AG09309 (cell line): Measurements from ENCODE around the gene CPA2.

ENCODE experiments used
- DNase-seq: peaks from one replicate; pipeline ENCODE4 v3.0.0-alpha.2; 2010; ENCODE audit warnings: low read depth
- H3K4me3 ChIP-seq: 2 replicates; pipeline ENCODE4 v1.5.1; 2011; ENCODE audit warnings: mild to moderate bottlenecking, low read depth, low read length, moderate library complexity; ENCODE audit not compliant: control insufficient read depth
- TF ChIP-seq, protein P1 (sequence below): IDR thresholded peaks from 2 replicates; pipeline ENCODE4 v1.5.1; 2011; ENCODE audit warnings: mild to moderate bottlenecking, low read depth, low read length, inconsistent platforms; ENCODE audit not compliant: insufficient read depth, control insufficient read depth; ENCODE audit errors: missing control alignments

CPA2 gene

DNA sequence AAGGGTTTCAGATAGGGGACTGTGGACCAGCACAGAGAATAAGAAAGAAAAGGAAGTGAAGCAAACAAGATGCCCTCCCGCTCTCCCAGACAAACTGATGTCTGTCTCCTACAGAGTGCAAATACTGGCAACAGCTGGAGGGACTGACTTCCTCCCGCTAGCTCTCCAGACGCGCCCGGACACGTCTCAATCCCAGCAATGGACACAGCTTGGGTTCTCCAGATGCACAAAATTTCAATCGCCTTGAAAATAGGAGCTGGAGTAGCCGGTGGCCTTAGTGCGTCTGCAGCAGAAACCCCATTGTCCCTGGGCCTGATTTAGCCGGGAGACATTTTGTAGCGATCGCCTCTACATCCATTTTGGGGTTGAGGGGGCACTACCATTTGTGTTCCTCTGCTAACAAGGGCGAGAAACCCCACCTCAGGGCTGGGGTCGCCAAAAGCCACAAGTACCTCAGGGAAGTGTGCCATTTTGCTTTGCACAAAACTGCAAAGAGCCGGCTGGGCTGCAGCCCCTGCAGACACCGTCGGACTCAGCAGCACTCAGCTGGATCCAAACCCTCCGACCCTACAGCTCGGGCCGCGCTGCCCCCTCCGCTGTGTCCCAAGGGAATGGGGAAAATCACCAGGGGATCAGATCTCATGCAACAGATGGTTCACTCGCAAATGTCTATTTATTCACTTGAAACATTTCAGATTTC, 5.9 kb downstream of the CPA2 start:
- no peak overlapping the region for H3K4me3 ChIP-seq
- TF ChIP-seq, protein P1, sequence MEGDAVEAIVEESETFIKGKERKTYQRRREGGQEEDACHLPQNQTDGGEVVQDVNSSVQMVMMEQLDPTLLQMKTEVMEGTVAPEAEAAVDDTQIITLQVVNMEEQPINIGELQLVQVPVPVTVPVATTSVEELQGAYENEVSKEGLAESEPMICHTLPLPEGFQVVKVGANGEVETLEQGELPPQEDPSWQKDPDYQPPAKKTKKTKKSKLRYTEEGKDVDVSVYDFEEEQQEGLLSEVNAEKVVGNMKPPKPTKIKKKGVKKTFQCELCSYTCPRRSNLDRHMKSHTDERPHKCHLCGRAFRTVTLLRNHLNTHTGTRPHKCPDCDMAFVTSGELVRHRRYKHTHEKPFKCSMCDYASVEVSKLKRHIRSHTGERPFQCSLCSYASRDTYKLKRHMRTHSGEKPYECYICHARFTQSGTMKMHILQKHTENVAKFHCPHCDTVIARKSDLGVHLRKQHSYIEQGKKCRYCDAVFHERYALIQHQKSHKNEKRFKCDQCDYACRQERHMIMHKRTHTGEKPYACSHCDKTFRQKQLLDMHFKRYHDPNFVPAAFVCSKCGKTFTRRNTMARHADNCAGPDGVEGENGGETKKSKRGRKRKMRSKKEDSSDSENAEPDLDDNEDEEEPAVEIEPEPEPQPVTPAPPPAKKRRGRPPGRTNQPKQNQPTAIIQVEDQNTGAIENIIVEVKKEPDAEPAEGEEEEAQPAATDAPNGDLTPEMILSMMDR = no peak
- DNase-seq = no peak

DNA sequence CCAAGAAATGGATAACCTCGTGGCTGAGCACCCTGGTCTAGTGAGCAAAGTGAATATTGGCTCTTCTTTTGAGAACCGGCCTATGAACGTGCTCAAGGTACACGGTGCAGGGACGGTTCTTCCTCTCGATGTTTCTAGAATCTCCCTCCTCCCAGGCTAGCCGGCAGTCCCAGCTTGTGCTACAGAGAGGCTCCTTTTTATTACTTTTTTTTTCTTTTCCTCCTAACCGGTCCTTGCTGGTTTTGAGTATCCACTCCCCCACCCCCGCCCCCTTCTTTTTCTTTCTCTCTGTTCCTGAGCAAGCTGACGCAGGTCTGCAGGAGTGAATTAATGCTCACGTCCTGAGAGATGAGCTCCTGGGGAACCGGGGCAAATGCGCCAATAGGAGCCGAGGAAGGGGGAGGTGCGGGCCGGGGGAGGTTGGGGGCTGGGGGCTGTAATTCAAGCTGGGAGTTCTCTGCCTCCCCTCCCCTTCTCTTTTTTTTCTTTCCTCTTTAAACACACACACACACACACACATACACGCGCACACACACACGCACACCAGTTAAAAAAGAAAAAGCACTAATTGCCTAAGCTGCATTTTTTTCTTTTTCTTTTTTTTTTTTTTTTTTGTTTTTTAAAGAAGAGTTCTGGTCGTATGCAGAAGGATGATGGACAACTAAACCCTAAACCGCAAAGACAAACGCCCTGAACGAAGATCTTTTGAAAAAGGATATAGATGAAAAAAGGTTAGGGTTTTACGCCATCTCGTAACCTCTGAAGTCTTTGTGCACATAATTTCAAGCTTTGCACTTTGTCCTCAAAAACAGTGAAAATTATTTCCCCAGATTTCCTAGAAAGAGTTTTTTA, 6.6 kb downstream of the CPA2 start:
- no peak for DNase-seq
- peak overlapping the region; percentile 10; the same call in 1 of the 2 replicates for H3K4me3 ChIP-seq
- TF ChIP-seq, protein P1 = no peak

DNA sequence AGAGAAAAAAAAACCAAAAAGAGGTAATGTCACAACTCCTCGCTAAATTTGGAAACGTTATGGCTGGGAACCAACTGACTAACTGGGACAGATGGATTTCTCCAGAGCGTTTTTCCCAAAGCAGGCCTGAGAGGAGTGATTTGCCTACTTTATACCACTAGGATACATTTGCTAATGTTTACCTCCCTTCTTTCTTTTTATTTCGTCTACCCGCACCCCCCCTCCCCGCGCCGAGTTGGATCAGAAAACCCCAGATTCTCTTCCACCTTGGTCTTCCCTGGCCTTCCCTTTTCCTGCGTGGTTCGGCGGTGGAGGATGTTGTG, 7.2 kb downstream of the CPA2 start:
- TF ChIP-seq, protein P1 = peak; percentile 16
- DNase-seq = peak; percentile 48
- no peak overlapping the region for H3K4me3 ChIP-seq

DNA sequence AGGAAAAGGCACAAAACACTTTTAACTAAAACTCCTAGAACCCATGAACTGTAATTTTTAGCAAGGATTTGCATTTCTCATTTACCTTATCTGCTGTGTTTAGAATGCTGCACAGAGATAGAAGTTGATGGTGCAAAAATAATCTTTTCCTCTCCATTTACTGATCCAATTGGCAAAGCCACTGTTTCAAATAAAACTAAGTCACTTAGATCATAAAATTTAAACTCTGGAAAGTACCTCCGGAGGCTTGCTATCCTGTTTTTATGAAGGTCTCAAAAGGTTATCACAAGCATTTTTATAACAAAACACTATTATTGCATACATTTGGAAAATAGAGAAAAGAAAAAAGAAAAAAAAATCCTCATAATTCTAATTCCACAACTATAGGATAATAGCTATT, 7.6 kb downstream of the CPA2 start:
- H3K4me3 ChIP-seq = no peak overlapping the region
- TF ChIP-seq, protein P1 = no peak
- no peak for DNase-seq

DNA sequence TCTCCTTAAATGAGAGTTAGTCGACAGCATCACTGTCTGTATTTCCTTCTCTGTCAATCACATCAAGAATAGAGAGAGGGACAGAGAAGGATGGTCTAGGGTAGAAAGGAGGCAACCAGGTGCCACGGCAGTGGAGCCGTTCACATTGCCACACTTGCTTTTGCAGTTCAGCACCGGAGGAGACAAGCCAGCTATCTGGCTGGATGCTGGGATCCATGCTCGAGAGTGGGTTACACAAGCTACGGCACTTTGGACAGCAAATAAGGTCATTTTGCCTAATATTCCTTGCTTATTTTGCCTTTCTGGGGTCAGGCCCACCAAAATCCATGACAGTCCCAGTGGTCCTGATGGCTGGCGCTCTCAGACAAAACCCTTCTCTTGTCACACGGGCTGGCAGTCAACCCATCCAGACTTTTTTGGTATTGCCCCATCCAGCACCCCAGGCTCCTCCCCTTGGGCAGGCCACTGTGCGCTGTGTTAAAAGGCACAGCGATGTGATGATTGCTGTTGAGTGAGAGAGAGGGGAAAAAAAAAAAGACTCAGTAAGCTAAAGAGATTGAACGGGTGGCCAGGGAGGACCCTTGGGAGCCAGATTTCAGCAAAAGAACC, 8.4 kb downstream of the CPA2 start:
- TF ChIP-seq, protein P1 = no peak
- no peak for DNase-seq
- H3K4me3 ChIP-seq = no peak overlapping the region

DNA sequence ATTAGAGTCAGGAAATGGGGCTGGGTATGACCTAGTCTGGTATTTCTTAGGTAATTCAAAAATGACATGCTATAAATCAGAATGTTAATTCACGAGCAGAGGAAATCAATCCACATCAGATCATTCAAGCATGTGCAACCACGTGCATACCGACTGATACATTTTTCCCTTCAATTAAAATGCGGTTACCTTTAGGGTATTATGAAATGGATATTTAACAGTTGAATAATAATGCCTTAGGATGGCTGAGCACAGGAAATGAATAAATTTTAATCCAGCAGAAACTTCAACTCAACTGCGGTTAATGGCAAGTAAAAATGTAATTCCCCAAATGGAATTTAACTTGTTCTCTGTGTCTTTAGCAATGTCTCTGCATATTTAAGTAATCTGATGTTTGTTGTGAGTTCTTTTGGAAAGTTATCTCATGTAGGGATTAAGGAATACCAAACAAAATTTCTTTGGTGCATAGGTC, 9.2 kb downstream of the CPA2 start:
- no peak overlapping the region for H3K4me3 ChIP-seq
- no peak for DNase-seq

More for the DNA sequence above, 9.2 kb downstream of the CPA2 start:
- TF ChIP-seq, protein P1 = no peak
